ENCODE data around the gene SLC16A5. TPM values are rescaled to one million over a fixed set of nuclear protein-coding genes. Genes with fewer than 3 reads are reported as not detected.
A peak's percentile ranks its signal among the peaks of the same experiment; 100 is the strongest.

The SLC16A5 gene
- polyA plus RNA-seq, 1 donor (not counting 4 experiments of a cell fraction or from before 2014, with no cell fraction given), result 3.5 TPM

GRCh38 chr17:75103601-75104554 is 16.1 kb downstream of the SLC16A5 start:
- Histone ChIP-seq H3K79me2 (ENCODE audit: control insufficient read depth, insufficient read depth, low read length) (no peaks in the 10 kb centered on the region), H3K4me3 (ENCODE audit: control insufficient read depth in 2 of 3, extremely low read depth in 1 of 3, insufficient read depth in 2 of 3, low read depth in 1 of 3, low read length in 3 of 3) (no peak overlapping the region), H3K9me1 (ENCODE audit: control insufficient read depth, extremely low read depth, insufficient read depth, low read length) (no peaks in the 10 kb centered on the region), H3K36me3 (ENCODE audit: control insufficient read depth in 2 of 2, extremely low read depth in 1 of 2, insufficient read depth in 2 of 2, low read length in 2 of 2) (peaks cover 2 to 6% of the 10 kb centered on the region in 2 experiments), H2AFZ (ENCODE audit: control insufficient read depth, low read length) (no peak overlapping the region), H3K9ac (ENCODE audit: control insufficient read depth, extremely low read depth, insufficient read depth, low read length) (no peak overlapping the region), H3K27me3 (ENCODE audit: control insufficient read depth, extremely low read depth, insufficient read depth, low read length) (no peaks in the 10 kb centered on the region), H3K9me3 (ENCODE audit: control insufficient read depth, low read depth, low read length) (no peaks in the 10 kb centered on the region), H3K27ac (ENCODE audit: control insufficient read depth, insufficient read depth, low read length) (no peak overlapping the region), H3K4me1 (ENCODE audit: control insufficient read depth, extremely low read depth, insufficient read depth, low read length) (no peaks in the 10 kb centered on the region), H4K20me1 (ENCODE audit: control insufficient read depth, extremely low read depth, insufficient read depth, low read length) (no peaks in the 10 kb centered on the region), H3K4me2 (ENCODE audit: control insufficient read depth, extremely low read depth, insufficient read depth, low read depth, low read length) (no peak overlapping the region)
- no peak for DNase-seq (ENCODE audit: low read depth, low spot score)
- dilution Hi-C loops (cut with MboI; ENCODE audit: extremely low pct_ligation_motif_present, low sequenced_read_pairs), result no loop called here
- TF ChIP-seq CTCF (optimal IDR thresholded peaks at IDR 0.05 in 1 of 3, IDR thresholded peaks at IDR 0.05 in 1 of 3, conservative IDR thresholded peaks at IDR 0.05 in 1 of 3; ENCODE audit: extremely low read depth in 1 of 3, insufficient read depth in 2 of 3, low read length in 3 of 3) (no peak), EZH2 (IDR thresholded peaks at IDR 0.05; ENCODE audit: low read length) (no peak)
- FAIRE-seq, result no peak

GRCh38 chr17:75105126-75106080 is 17.6 kb downstream of the SLC16A5 start:
- no peaks in the 10 kb centered on the region for H4K20me1 ChIP-seq (ENCODE audit: control insufficient read depth, extremely low read depth, insufficient read depth, low read length)
- peaks cover 0 to 3% of the 10 kb centered on the region in 2 experiments for H3K36me3 ChIP-seq (ENCODE audit: control insufficient read depth in 2 of 2, extremely low read depth in 1 of 2, insufficient read depth in 2 of 2, low read length in 2 of 2)
- DNase-seq (ENCODE audit: low read depth, low spot score), result no peak
- no peak for FAIRE-seq
- no peak overlapping the region for H3K4me2 ChIP-seq (ENCODE audit: control insufficient read depth, extremely low read depth, insufficient read depth, low read depth, low read length)
- dilution Hi-C loops (cut with MboI; ENCODE audit: extremely low pct_ligation_motif_present, low sequenced_read_pairs), result no loop called here
- H3K27me3 ChIP-seq (ENCODE audit: control insufficient read depth, extremely low read depth, insufficient read depth, low read length), result no peaks in the 10 kb centered on the region
- no peaks in the 10 kb centered on the region for H3K9me3 ChIP-seq (ENCODE audit: control insufficient read depth, low read depth, low read length)
- no peak overlapping the region for H3K27ac ChIP-seq (ENCODE audit: control insufficient read depth, insufficient read depth, low read length)
- H3K79me2 ChIP-seq (ENCODE audit: control insufficient read depth, insufficient read depth, low read length), result no peaks in the 10 kb centered on the region
- no peak overlapping the region for H2AFZ ChIP-seq (ENCODE audit: control insufficient read depth, low read length)
- TF ChIP-seq EZH2 (IDR thresholded peaks at IDR 0.05; ENCODE audit: low read length) (no peak), CTCF (optimal IDR thresholded peaks at IDR 0.05 in 1 of 3, IDR thresholded peaks at IDR 0.05 in 1 of 3, conservative IDR thresholded peaks at IDR 0.05 in 1 of 3; ENCODE audit: extremely low read depth in 1 of 3, insufficient read depth in 2 of 3, low read length in 3 of 3) (peak; percentile 69 to 80 (median 79))
- H3K4me1 ChIP-seq (ENCODE audit: control insufficient read depth, extremely low read depth, insufficient read depth, low read length), result no peaks in the 10 kb centered on the region
- H3K4me3 ChIP-seq (ENCODE audit: control insufficient read depth in 2 of 3, extremely low read depth in 1 of 3, insufficient read depth in 2 of 3, low read depth in 1 of 3, low read length in 3 of 3), result no peak overlapping the region
- H3K9me1 ChIP-seq (ENCODE audit: control insufficient read depth, extremely low read depth, insufficient read depth, low read length), result no peaks in the 10 kb centered on the region
- H3K9ac ChIP-seq (ENCODE audit: control insufficient read depth, extremely low read depth, insufficient read depth, low read length), result no peak overlapping the region
